GM18502 (cell line): Measurements from ENCODE around the gene ZNF207.
"Not testable (repeated sequence)": the region's sequence is repeated elsewhere in the genome, so short reads cannot be mapped to it uniquely, and the experiment has no call there.

Experiments used
- ATAC-seq: cut with Tn5 transposase; IDR thresholded peaks from one replicate; pipeline ENCODE4 v1.9.1; 2021; ENCODE audit warnings: mild to moderate bottlenecking; ENCODE audit not compliant: unreplicated experiment, poor library complexity

The ZNF207 gene

DNA sequence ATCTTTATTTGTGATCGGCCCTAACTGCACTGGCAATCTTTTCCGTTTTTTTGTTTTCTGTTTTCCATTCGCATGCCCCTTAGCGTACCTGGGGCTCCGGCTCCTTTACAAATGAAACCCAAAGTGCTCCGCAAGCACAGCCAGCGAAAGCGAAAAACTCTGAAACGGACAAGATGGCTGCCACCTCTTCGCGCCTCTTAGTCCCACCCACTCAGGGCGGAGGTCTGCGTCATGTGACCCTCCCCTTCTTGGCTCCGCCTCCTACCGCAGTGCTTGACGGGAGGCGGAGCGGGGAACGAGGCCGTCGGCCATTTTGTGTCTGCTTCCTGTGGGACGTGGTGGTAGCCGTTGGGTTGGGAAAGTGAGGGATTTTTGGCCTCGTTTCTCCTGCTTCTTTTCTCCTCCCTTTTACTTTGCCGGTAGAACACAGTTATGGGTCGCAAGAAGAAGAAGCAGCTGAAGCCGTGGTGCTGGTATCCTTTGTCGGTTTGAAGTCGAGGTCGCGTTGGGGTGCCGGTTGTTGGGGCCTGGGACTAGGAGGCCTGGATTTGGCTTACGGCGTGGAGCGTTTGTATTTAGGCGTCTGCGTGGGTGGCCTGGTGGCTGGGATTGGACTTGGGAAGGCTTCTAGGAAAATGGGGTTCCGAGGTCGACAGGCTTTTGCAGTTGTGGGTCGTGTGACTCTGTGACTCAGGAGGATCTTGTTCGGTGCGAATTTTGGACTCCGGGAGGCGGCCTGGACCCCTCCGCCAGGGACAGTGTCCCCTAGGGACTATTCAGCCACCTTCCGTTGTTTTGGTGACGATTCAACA lies at the start of gene ZNF207:
Gene ZNF207 (plus strand): TSS at position 304 of the 812 bp plus-strand sequence. CDS start 129 bp downstream, at position 433.
- ATAC-seq = peak; percentile 91

DNA sequence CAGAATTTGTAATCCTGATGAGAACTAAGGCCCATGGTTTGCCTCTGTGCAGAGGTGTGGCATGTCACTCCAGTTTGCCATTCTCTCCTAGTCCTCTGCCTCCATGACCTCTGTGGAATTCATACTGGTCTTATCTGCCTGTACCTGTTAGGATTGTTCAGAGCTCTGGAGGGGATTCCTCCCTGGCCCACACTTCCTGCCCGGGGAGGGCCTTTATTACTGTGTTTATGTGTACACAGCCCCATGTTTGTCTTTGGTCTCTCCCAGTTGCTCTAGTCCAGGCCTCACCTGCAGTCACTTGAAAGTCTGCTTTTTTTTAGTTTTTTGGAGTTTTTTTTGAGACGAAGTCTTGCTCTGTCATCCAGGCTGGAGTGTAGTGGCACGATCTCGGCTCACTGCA lies 47.9 kb upstream of the ZNF207 start:
- no peak for ATAC-seq

DNA sequence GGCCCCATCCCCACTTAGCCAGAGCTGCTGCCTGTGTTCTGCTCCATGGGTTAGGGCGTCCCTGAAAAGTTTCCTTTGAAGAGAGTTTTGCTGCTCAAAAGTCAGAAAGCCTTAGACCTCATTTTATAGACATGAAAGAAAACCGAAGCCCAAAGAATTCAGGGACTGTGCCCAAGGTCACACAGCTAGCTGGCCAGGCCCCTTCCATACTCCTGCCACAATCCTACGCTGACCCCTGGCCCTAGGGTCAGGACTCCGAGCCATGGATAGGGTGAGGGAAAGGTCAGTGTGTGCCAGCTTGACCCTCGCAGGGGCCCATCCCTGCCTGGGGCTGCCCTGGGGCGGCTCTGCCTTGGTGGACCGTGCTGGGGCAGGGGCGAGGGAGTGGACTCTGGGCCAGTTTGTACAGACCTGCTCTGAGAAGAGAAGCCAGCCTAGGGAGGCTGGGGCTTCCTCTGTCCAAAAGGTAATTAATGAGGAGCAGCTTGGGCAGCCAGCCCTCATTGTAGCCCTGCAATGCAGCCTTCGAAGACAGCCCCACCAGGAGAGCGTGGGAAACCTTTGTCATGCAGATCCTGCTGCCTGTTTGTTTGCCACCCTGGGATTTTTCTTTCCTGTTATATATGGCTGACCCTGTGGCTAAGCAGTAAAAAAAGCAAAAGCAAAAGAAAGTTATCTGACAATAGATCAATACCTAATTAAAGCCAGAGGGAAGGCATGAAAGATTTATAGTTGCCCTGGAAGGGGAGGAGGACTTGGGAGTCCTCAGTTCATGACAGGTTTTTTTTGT lies 46.9 kb upstream of the ZNF207 start:
- ATAC-seq = no peak

DNA sequence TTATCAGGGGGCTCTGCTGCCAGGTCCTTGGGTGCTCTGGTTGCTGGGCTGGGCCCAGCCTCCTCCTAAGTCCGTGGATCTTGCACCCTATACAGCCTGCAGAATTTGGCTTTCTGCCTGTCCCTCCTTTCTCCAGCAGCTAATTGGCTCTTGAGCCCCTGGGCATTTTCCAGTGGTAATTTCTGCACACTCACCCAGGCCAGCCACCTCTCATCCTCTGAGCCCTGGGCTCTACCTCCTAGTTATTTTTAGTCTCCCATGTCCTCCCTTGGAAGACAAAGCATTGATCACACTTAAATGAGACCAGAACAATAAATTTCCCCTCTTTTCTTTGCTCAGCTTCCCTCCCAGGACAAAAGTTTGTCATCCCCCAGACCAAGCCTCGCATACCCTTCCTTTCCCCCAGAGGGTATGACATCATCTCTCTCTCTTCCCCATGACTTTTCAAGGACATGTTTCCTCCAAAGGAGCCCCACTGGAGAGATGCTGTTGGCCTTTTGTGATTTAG lies 46.1 kb upstream of the ZNF207 start:
- no peak for ATAC-seq

DNA sequence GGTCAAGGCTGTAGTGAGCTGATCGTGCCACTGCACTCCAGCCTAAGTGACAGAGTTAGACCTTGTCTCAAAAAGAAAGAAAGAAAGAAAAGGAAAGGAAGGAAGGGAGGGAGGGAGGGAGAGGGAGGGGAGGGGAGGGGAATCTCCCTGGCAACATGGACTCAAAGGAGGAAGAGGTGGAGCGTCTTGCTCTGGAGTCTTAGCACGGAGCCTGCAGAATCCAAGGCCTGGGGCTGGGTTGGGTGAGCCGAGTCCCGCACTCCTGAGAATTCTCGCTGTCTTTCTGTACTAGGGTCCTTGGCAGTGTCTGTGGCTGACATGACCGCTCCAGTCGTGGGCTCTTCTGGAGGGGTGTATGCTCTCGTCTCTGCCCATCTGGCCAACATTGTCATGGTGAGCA lies 44.9 kb upstream of the ZNF207 start:
- ATAC-seq = no peak

DNA sequence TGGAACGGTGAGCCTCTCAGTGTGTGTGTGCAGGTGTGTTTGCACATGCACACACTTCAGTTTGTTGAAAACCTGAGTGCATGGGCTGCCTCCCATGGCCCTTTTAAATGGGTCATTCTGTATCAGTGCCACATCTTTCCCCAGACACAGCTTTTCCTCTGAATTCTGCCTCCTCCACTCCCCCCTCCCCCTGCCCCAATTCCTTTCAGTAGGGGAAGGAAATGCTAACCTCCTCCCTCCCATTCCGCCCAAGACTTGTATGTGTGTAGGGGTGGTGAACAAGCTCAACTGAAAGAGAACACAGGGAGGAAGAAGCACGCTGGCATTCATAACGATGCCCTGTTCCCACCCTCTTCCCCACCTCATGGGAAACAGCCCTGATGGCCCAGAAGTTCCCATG lies 42.3 kb upstream of the ZNF207 start:
- ATAC-seq = no peak

DNA sequence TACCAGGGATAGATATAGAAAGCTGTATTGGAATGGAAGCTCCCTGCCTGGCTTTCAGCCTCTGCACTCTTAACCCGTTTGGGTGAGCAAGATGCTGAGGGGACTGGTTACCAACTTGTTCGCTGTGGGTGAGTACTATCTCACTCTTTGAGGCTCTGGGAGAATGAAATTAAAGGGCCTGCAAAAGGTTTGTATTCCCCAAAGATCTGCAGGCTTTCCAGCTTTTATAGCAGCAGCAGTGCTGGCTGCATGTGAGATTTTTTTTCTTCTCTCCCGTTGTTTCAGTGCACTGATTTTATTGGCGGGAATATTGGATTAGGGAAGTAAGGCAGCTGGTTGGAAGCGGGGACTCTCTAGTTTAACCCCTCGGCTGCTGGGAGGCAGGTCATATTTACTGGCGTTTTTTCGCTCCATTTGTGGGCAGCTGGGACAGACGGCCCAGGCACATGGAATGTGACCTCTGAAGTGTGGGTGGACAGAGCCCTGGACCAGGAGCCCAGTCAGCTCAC lies 38.9 kb upstream of the ZNF207 start:
- ATAC-seq = no peak

DNA sequence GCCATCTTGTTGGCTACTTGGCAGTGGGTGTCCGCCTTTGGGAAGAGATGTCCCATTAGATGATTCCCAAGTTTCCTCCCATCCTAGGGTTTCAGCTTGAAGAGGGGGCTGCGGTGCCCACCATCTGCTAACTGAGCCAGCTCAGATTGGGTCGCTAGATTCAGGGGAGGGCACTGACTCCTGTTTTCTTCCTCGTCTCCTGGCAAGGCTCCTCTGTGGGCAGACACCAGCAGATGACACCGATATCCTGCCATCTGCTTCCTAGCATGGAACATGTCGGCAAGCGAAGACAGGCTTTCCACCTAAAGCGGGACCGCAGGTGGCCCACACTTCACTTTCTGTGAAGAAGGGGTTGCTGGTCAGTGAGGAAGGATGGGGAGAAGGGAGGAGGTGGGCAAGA lies 35.3 kb upstream of the ZNF207 start:
- ATAC-seq = no peak

DNA sequence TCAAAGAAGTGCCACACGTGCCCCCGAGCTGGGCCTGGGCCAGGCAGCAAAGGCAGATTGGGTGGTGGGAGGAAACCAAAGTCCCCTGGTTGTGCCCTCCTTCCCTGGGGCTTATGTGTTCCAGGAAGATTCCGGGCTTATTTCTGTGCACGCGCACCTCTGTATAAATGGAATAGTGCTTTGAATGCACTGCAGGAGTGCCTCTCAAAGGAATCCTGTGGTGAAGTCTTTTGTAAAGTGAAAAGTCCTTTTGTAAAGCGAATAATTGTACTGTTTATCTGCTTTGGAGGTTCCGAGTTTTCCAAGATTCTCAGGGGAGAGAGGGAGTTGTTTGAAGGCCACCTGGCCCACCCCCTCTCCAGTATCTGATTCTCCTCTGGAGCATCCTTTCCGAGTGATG lies 34.8 kb upstream of the ZNF207 start:
- no peak for ATAC-seq

DNA sequence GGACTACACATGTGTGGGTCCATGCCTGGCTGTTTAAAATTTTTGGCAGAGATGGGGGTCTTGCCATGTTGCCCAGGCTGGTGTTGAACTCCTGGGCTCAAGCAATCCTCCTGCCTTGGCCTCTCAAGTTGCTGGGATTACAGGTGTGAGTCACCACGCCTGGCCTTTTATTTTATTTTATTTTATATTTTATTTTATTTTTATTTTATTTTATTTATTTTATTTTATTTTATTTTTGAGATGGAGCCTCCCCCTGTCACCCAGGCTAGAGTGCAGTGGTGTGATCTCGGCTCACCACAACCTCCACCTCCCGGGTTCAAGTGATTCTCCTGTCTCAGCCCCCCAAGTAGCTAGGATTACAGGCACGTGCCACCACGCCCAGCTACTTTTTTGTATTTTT lies 33.3 kb upstream of the ZNF207 start:
- not testable (repeated sequence) for ATAC-seq

DNA sequence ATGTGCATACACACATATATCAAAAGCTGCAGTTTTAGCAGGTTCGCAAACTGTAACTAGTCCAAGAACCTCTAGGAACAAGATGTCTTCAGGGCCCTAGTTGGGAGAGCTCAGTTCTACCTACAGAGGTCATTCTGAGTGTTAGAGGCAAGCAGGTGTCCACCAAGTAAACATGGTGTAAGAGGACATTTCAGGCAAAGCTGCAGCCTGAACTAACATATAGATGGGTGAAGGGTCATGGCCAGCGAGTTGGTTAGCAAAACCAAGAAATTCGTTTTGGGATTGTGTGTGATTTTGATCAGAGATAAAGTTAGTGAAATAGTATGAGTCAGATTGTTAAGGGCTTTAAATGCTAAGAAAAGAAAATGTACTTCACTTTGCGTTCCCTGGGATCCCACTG lies 32.6 kb upstream of the ZNF207 start:
- ATAC-seq = no peak

DNA sequence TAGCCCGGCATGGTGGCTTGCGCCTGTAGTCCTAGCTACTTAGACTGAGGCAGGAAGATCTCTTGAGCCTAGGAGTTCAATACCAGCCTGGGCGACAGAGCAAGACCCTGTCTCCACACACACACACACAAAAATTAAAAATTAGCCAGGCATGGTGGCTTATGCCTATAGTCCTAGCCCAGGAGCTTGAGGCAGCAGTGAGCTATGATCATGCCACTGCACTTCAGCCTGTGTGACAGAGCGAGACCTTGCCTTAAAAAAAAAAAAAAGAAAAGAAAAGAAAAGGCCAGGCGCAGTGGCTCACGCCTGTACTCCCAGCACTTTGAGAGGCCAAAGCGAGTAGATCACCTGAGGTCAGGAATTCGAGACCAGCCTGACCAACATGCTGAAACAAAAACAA lies 31.9 kb upstream of the ZNF207 start:
- ATAC-seq = no peak

DNA sequence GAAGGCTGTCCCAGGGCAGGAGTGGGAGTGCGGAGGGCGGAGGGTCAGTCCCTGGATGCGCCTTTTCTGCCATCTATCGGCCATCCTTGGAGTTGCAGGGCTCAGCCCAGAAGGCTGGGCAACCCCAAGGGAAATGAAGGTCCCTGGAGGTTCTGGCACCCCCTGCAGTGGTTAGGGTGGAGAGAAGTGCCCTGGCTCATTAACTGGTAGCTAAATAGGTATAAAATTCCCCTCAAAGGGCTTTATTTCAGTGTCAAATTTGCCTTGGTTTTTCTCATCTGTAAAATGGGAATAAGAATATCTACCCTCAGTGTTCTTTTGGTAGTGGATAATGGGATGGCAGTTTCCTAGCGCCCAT lies 30.4 kb upstream of the ZNF207 start:
- no peak for ATAC-seq

DNA sequence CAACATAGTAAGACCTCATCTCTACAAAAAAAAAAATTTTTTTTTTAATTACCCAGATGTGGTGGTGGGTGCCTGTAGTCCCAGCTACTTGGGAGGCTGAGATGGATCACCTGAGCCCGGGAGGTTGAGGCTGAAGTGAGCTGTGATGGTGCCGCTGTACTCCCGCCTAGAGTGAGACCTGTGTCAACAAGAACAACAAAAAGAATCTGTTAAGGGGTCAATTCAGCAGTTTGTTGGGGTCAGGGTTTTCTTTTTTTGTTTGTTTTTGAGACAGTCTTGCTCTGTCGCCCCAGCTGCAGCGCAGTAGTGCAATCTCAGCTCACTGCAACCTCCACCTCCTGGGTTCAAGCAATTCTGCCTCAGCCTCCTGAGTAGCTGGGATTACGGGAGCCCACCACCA lies 29.9 kb upstream of the ZNF207 start:
- not testable (repeated sequence) for ATAC-seq

DNA sequence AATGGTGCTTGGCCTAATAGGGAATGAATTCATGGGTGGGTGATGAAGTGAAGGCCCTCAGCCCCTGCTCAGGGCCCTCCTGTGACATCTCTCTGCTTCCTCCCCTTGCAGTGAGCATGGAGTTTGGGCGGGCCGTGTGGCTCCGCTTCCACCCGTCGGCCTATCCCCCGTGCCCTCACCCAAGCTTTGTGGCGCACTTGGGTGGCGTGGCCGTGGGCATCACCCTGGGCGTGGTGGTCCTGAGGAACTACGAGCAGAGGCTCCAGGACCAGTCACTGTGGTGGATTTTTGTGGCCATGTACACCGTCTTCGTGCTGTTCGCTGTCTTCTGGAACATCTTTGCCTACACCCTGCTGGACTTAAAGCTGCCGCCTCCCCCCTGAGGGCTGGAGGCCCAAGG lies 29.1 kb upstream of the ZNF207 start:
- ATAC-seq = no peak

DNA sequence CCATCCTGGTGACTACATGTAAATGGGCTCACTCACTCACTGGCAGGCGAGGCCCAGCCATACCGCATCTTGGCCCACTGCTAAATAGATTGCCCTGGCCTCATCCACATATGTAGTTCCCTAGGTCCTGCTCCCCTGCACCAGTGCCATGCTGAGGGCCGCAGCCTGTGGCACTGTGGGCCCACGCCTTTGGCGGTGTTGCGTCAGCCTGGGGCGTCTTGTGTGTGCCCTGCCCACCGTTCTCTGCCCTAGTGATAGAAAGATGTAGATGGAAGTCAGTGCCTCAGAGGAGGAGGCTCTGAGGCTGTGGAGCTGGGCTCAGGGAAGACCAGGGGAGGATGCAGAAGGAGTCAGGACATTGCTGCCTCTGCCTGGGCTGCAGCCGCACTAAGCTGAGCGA lies 26.9 kb upstream of the ZNF207 start:
- no peak for ATAC-seq

DNA sequence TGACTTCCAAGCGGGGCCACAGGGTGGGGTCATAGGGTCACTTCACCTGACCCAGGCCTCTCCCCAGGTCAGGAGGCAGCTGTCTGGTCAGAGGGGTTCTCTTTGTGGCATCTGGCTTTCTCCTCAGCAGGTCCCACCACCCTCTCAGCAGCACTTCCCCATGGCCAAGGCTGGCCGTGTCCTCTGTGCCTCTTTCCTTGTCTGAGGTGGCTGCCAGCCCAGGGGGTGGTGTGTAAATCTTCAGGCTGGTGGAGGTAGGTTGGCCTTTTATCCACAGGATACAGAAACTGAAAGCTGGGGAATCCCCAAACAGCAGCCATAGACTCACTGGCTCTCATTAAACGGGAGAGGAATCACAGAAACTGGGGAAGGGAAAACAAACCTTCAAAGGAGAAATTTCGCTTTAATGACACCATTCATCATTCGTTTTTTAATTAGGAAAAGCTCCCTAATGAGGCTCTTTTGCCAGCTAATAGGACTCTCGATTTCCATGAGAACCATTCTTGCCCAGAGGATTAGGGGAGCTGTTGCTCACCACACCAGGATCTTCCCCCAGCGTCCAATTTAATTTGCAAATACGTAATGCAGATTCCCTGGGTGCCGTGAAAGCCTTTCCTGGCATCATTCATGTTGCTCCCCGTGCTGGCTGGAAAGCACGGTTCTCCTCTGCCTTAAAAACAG lies 26.0 kb upstream of the ZNF207 start:
- ATAC-seq = no peak

DNA sequence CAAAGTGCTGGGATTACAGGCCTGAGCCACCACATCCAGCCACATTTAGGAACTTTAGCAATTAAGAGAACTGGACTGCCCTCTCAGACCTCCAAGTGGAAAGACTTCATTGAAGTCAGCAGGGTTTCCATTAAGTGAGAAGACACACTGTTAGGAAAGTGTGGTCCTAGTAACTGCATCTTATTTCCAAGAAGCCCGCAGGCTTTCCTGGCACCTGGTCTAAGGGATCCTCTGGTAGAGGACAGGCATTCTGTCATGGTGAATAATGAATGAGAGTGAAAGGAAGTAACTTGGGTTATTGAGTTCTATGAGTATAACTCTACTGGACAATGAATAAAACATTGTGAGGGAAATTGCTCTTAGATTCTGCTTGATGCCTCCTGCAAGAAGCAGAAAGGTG lies 22.0 kb upstream of the ZNF207 start:
- no peak for ATAC-seq

DNA sequence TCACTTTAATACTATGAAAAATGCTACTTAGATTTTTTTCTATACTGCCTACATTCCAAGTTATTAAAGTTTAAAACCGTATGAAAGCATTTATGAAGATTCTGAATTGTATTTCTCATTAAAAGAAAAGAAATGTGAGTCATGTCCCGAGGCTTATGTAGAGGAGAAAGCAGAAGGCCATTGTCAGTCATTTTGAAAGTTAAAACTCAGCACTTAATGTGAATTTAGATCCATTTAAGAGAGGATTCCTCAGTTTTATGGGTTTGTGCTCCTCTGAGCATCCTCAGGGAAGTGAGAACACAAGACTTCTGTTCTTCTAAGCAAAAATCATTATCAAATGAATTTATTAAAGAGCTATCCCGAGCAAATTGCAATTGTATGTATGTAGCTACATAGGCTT lies 19.8 kb upstream of the ZNF207 start:
- no peak for ATAC-seq

DNA sequence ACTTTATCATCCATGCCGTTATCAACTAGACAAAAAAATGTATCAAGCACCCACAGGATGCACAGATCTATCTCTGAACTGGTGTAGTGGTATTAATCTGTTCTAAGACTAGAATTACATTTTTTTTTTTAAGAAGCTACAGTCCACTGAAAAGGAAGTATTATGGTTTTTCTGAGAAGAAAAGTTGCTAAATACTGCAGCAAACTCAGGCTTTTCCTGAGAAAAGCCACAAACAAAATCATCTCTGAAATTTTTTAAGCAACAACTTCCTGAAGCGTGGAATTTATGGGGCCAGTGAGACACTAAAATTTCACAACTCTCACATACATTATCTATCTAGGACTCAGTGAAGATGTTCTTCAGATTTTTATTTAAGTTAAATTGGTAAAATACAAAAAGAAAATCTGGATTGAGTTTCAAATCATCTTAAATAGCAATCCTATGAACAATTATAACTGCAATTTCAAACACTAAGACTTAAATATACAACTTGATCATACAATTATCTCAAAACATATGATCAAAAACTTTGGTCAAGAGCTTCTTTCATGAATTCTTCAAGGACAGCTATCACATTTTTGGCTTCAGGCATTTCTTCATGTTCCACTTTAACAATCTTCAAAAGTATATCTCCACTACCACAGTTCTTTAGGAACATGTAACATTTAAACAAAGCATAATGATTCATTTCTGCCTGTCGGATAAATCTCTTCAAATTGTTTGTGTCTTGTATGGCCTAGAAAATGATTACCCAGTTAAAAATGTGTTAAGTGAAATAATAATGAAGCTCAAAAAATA lies 18.5 kb upstream of the ZNF207 start:
- no peak for ATAC-seq
